ENCODE results near the gene ALAS1.

Gene ALAS1

DNA sequence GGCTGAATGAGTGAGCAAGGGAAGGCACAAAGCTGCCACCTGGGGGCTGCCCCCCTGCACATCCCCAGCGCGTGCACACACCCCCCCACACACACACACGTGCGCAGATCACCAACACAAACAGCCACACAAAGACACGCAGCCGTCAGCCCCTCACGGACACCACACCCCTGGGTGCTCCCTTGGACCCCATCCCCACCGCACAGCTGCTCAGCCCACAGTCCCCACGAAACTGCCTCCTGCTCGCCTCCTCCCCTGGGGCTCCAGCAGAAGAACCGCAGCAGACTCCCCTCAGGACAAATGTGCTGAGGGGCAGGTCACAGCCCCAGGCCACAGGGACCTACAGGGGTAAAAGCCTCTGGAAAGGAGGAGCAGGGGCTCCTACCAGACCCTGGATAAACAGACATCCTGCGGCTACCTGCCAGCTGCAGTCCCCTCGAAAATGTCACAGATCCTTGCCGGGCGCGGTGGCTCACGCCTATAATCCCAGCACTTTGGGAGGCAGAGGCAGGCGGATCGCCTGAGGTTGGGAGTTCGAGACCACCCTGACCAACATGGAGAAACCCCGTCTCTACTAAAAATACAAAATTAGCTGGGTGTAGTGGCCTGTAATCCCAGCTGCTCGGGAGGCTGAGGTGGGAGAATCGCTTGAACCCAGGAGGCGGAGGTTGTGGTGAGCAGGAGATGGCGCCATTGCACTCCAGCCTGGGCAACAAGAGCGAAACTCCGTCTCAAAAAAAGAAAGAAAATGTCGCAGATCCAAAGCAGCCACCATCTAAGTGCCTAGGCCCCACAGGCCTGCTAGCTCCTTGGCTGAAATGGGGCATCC, 34.5 kb downstream of the ALAS1 start (continued):
- TF ChIP-seq, protein P1, sequence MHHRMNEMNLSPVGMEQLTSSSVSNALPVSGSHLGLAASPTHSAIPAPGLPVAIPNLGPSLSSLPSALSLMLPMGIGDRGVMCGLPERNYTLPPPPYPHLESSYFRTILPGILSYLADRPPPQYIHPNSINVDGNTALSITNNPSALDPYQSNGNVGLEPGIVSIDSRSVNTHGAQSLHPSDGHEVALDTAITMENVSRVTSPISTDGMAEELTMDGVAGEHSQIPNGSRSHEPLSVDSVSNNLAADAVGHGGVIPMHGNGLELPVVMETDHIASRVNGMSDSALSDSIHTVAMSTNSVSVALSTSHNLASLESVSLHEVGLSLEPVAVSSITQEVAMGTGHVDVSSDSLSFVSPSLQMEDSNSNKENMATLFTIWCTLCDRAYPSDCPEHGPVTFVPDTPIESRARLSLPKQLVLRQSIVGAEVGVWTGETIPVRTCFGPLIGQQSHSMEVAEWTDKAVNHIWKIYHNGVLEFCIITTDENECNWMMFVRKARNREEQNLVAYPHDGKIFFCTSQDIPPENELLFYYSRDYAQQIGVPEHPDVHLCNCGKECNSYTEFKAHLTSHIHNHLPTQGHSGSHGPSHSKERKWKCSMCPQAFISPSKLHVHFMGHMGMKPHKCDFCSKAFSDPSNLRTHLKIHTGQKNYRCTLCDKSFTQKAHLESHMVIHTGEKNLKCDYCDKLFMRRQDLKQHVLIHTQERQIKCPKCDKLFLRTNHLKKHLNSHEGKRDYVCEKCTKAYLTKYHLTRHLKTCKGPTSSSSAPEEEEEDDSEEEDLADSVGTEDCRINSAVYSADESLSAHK (tag by site-specific recombination; IDR thresholded peaks at IDR 0.05), result no peak
- no peak for TF ChIP-seq ZNF248 (tag by site-specific recombination; IDR thresholded peaks at IDR 0.05)
- TF ChIP-seq ZNF777 (tag by site-specific recombination; IDR thresholded peaks at IDR 0.05; ENCODE audit: borderline replicate concordance), result no peak
- TF ChIP-seq ZNF341 (tag by site-specific recombination; IDR thresholded peaks at IDR 0.05; ENCODE audit: low read depth), result no peak

DNA sequence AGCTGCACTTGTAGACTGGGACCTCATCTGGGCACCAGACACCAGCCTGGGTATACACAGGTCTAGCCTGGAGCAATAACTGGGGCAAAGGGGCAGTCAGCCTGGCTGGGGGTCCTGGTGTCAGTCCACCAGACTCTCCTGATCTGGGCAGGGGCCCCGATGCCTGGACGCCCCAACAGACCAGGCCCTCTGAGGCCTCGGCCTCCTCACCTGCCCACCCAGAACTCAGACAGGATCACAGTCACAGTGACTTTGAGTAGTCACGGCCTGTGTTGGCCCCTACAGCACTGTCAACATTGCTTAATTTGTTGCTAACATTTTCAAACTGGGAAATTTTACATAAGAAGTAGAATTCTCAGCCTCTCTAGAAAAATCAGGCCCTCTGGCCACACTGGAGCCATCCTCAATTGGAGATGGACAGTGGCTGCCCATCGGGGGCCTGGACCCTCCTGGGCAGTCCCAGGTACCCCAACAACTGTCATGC, 35.2 kb downstream of the ALAS1 start:
- H3K36me3 ChIP-seq (ENCODE audit: control insufficient read depth in 2 of 2, insufficient read depth in 1 of 2, low read length in 2 of 2), result peaks cover 0 to 44% of the 10 kb centered on the region in 2 experiments; a peak in 1 of 3 replicates
- POLR2A ChIA-PET, result interaction anchor here (0.7 kb wide), 1 partner anchor 55 kb away, joined by 5 read pairs; no protein-coding TSS in a partner anchor
- no peak overlapping the region for H3K27ac ChIP-seq (ENCODE audit: extremely low read depth, low read depth, low read length)
- no peaks in the 10 kb centered on the region for H3K4me1 ChIP-seq (ENCODE audit: control insufficient read depth, insufficient read depth, low read length)
- H3K4me3 ChIP-seq (ENCODE audit: low read depth, low read length), result no peak overlapping the region
- CTCF ChIA-PET, result interaction anchor here (0.7 to 3.4 kb wide), 5 partner anchors 13 to 1569 kb away, joined by 3 to 44 read pairs (median 19); no protein-coding TSS in a partner anchor
- TF ChIP-seq IKZF3 (tag by site-specific recombination; IDR thresholded peaks at IDR 0.05), result no peak
- TF ChIP-seq ZNF394 (tag by site-specific recombination; IDR thresholded peaks at IDR 0.05; ENCODE audit: borderline replicate concordance), result no peak
- TF ChIP-seq, protein P2, sequence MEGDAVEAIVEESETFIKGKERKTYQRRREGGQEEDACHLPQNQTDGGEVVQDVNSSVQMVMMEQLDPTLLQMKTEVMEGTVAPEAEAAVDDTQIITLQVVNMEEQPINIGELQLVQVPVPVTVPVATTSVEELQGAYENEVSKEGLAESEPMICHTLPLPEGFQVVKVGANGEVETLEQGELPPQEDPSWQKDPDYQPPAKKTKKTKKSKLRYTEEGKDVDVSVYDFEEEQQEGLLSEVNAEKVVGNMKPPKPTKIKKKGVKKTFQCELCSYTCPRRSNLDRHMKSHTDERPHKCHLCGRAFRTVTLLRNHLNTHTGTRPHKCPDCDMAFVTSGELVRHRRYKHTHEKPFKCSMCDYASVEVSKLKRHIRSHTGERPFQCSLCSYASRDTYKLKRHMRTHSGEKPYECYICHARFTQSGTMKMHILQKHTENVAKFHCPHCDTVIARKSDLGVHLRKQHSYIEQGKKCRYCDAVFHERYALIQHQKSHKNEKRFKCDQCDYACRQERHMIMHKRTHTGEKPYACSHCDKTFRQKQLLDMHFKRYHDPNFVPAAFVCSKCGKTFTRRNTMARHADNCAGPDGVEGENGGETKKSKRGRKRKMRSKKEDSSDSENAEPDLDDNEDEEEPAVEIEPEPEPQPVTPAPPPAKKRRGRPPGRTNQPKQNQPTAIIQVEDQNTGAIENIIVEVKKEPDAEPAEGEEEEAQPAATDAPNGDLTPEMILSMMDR (tag by site-specific recombination; IDR thresholded peaks at IDR 0.05), result no peak
- TF ChIP-seq, protein P3, sequence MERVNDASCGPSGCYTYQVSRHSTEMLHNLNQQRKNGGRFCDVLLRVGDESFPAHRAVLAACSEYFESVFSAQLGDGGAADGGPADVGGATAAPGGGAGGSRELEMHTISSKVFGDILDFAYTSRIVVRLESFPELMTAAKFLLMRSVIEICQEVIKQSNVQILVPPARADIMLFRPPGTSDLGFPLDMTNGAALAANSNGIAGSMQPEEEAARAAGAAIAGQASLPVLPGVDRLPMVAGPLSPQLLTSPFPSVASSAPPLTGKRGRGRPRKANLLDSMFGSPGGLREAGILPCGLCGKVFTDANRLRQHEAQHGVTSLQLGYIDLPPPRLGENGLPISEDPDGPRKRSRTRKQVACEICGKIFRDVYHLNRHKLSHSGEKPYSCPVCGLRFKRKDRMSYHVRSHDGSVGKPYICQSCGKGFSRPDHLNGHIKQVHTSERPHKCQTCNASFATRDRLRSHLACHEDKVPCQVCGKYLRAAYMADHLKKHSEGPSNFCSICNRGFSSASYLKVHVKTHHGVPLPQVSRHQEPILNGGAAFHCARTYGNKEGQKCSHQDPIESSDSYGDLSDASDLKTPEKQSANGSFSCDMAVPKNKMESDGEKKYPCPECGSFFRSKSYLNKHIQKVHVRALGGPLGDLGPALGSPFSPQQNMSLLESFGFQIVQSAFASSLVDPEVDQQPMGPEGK (tag by site-specific recombination; IDR thresholded peaks at IDR 0.05), result no peak
- TF ChIP-seq ZNF157 (tag by site-specific recombination; IDR thresholded peaks at IDR 0.05), result no peak
- TF ChIP-seq, protein P4, sequence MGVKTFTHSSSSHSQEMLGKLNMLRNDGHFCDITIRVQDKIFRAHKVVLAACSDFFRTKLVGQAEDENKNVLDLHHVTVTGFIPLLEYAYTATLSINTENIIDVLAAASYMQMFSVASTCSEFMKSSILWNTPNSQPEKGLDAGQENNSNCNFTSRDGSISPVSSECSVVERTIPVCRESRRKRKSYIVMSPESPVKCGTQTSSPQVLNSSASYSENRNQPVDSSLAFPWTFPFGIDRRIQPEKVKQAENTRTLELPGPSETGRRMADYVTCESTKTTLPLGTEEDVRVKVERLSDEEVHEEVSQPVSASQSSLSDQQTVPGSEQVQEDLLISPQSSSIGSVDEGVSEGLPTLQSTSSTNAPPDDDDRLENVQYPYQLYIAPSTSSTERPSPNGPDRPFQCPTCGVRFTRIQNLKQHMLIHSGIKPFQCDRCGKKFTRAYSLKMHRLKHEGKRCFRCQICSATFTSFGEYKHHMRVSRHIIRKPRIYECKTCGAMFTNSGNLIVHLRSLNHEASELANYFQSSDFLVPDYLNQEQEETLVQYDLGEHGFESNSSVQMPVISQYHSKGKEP (tag by site-specific recombination; IDR thresholded peaks at IDR 0.05), result no peak
- TF ChIP-seq ZNF112 (tag by site-specific recombination; IDR thresholded peaks at IDR 0.05), result no peak
- no peak for TF ChIP-seq ZBTB1 (tag by site-specific recombination; IDR thresholded peaks at IDR 0.05)
- no peak for TF ChIP-seq HOXD13 (CRISPR knock-in tag; IDR thresholded peaks at IDR 0.05; ENCODE audit: borderline replicate concordance)
- no peak for TF ChIP-seq SALL2 (tag by site-specific recombination; IDR thresholded peaks at IDR 0.05; ENCODE audit: borderline replicate concordance)
- no peak for TF ChIP-seq ZNF292 (tag by site-specific recombination; IDR thresholded peaks at IDR 0.05; ENCODE audit: borderline replicate concordance, low read depth)
- TF ChIP-seq GLI4 (tag by site-specific recombination; IDR thresholded peaks at IDR 0.05), result no peak
- no peaks in the 10 kb centered on the region for H3K9me3 ChIP-seq (ENCODE audit: control insufficient read depth, insufficient read depth, low read depth, low read length)
